Smooth muscle cell (in vitro differentiated cells): ENCODE results near the gene APBB2. TPM values are rescaled to one million over a fixed set of nuclear protein-coding genes. Genes with fewer than 3 reads are reported as not detected.

ENCODE experiments used
- DNase-seq: peaks from one replicate; lab custom pipeline; 2025; ENCODE audit not compliant: unreplicated experiment; lab: John Stamatoyannopoulos, UW
- H2AFZ ChIP-seq: fragments of 200-600 bp; sonication (generic); 2 replicates; pipeline ENCODE4 v1.6.0; 2016; ENCODE audit warnings: antibody characterized with exemption, low read depth, mild to moderate bottlenecking
- H3F3A ChIP-seq: fragments of 200-600 bp; sonication (generic); 2 replicates; pipeline ENCODE4 v1.6.0; 2017; ENCODE audit warnings: antibody characterized with exemption, low read depth
- H3K27ac ChIP-seq: fragments of 200-600 bp; sonication (generic); 2 replicates; pipeline ENCODE4 v1.5.1; 2016; ENCODE audit warnings: low read depth, mild to moderate bottlenecking
- H3K27me3 ChIP-seq: fragments of 200-600 bp; sonication (generic); 2 replicates; pipeline ENCODE4 v1.6.1; 2016; ENCODE audit warnings: low read depth, mild to moderate bottlenecking
- H3K36me3 ChIP-seq: fragments of 200-600 bp; sonication (generic); 2 replicates; pipeline ENCODE4 v1.5.1; 2016; ENCODE audit warnings: low read depth
- H3K4me1 ChIP-seq: fragments of 200-600 bp; sonication (generic); 2 replicates; pipeline ENCODE4 v1.5.1; 2016; ENCODE audit warnings: low read depth
- H3K4me2 ChIP-seq: fragments of 200-600 bp; sonication (generic); 2 replicates; pipeline ENCODE4 v1.6.0; 2016; ENCODE audit warnings: mild to moderate bottlenecking
- H3K4me3 ChIP-seq: fragments of 200-600 bp; sonication (generic); 2 replicates; pipeline ENCODE4 v1.5.1; 2016; ENCODE audit warnings: mild to moderate bottlenecking
- H3K79me2 ChIP-seq: fragments of 200-600 bp; sonication (generic); 2 replicates; pipeline ENCODE4 v1.6.0; 2016; ENCODE audit warnings: low read depth, mild to moderate bottlenecking
- H3K9ac ChIP-seq: fragments of 200-600 bp; sonication (generic); 2 replicates; pipeline ENCODE4 v1.6.0; 2016; ENCODE audit warnings: low read depth
- H3K9me3 ChIP-seq: fragments of 200-600 bp; sonication (generic); replicated peaks from 2 replicates; pipeline ENCODE4 v1.5.1; 2016; ENCODE audit warnings: low read depth
- H4K20me1 ChIP-seq: fragments of 200-600 bp; sonication (generic); 2 replicates; pipeline ENCODE4 v1.6.0; 2016; ENCODE audit warnings: low read depth
- WGBS: methylation state at CpG from one replicate; pipeline ENCODE4 v1.1.7; 2016; ENCODE audit warnings: low lambda C conversion rate; 5-methylcytosine and 5-hydroxymethylcytosine counted together
- polyA plus RNA-seq: library from polyadenylated mRNA; unstranded; fragments of >200 nt; fragmentation: Nextera tagmentation; extraction: Ambion mirVana; gene quantifications from 2 replicates; pipeline ENCODE4 v1.2.1, GENCODE V29; 2016
- total RNA-seq: library from RNA; depleted of rRNA; stranded (reverse); fragments of >200 nt; gene quantifications from 2 replicates; pipeline ENCODE4 v1.2.3, GENCODE V29; 2014
- TF ChIP-seq, protein P1 (sequence below): fragments of 200-600 bp; sonication (generic); IDR thresholded peaks from 2 replicates; pipeline ENCODE4 v1.5.1; 2017; ENCODE audit warnings: borderline replicate concordance, mild to moderate bottlenecking, antibody characterized with exemption; ENCODE audit not compliant: insufficient read depth, poor library complexity, severe bottlenecking

Gene APBB2
- total and polyA plus RNA-seq, 2 experiments from 2014 or later: 22.1 to 60.9 TPM

- no peaks in the 10 kb centered on the region for H4K20me1 ChIP-seq
- no peak overlapping the region for H3K4me3 ChIP-seq
- no peak overlapping the region for H3K4me2 ChIP-seq
- 77% methylated on average over 8 of the region's 8 CpGs for WGBS
- H3F3A ChIP-seq: no peaks in the 10 kb centered on the region
- peaks cover 7% of the 10 kb centered on the region for H3K36me3 ChIP-seq
- H3K9ac ChIP-seq: no peak overlapping the region
- no peak for DNase-seq
- TF ChIP-seq, protein P1, sequence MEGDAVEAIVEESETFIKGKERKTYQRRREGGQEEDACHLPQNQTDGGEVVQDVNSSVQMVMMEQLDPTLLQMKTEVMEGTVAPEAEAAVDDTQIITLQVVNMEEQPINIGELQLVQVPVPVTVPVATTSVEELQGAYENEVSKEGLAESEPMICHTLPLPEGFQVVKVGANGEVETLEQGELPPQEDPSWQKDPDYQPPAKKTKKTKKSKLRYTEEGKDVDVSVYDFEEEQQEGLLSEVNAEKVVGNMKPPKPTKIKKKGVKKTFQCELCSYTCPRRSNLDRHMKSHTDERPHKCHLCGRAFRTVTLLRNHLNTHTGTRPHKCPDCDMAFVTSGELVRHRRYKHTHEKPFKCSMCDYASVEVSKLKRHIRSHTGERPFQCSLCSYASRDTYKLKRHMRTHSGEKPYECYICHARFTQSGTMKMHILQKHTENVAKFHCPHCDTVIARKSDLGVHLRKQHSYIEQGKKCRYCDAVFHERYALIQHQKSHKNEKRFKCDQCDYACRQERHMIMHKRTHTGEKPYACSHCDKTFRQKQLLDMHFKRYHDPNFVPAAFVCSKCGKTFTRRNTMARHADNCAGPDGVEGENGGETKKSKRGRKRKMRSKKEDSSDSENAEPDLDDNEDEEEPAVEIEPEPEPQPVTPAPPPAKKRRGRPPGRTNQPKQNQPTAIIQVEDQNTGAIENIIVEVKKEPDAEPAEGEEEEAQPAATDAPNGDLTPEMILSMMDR: no peak
- no peaks in the 10 kb centered on the region for H3K4me1 ChIP-seq
- no peak overlapping the region for H2AFZ ChIP-seq
- H3K79me2 ChIP-seq: no peaks in the 10 kb centered on the region
- H3K9me3 ChIP-seq: no peaks in the 10 kb centered on the region
- no peak overlapping the region for H3K27ac ChIP-seq
- no peaks in the 10 kb centered on the region for H3K27me3 ChIP-seq
These were observed 402.0 kb downstream of the APBB2 start for GRCh38 chr4:40812386-40812785.

DNA sequence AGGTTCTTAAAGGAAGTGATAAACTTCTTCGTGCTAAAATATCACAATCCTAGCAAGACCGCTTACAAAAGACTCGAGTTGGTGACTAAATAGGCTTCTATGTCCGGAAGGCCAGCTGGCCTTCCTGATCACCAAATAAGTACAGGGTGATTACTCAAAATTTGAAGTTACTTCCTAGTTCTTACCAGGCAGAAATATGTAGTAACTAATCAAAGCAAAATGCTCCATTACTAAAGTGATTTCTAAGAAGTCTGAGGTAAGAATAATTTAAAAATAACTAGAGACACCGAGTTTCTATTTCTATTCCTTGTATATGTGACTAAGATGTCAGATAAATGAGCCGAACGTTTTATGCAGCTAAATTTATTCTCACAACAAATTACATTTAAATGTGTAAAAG is 402.4 kb downstream of the APBB2 start:
- Histone ChIP-seq H3K9ac (no peak overlapping the region), H3K27me3 (no peaks in the 10 kb centered on the region), H2AFZ (no peak overlapping the region), H3K36me3 (peaks cover 7% of the 10 kb centered on the region), H4K20me1 (no peaks in the 10 kb centered on the region), H3K9me3 (no peaks in the 10 kb centered on the region), H3K4me3 (no peak overlapping the region), H3K4me2 (no peak overlapping the region), H3K4me1 (no peaks in the 10 kb centered on the region), H3K79me2 (no peaks in the 10 kb centered on the region), H3K27ac (no peak overlapping the region), H3F3A (no peaks in the 10 kb centered on the region)
- 78% methylated on average over 7 of the region's 7 CpGs for WGBS
- TF ChIP-seq, protein P1: no peak
- no peak for DNase-seq

DNA sequence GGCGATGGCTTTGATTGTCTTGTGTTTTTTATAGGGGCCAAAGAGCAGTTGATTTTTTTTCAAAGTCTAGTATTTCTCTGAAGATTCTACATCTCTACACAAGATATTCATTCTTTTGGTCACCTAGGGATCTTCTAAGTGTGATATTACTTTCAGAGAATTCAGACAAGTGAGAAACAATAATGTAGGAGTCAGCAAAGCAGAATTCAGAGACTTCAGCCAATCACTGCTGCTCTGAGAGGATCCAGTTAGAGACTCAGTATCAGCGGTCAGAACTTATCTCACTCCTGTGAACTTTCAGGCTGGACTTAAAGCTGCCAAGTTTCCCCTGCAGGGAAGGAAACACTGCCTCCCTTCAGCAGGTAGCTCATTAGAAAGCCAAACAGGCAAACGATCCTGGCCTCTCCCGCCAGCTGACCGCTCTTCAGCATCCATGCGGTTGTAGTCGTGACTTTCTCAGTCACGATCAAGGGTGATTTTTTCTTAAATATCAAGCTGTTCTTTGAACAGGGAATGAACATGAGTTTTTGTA is 405.4 kb downstream of the APBB2 start:
- TF ChIP-seq, protein P1: no peak
- Histone ChIP-seq H3K27me3 (no peaks in the 10 kb centered on the region), H3K4me3 (no peak overlapping the region), H3K4me2 (no peak overlapping the region), H3K4me1 (no peaks in the 10 kb centered on the region), H4K20me1 (no peaks in the 10 kb centered on the region), H2AFZ (no peak overlapping the region), H3K27ac (no peak overlapping the region), H3F3A (no peaks in the 10 kb centered on the region), H3K9me3 (no peaks in the 10 kb centered on the region), H3K9ac (no peak overlapping the region), H3K36me3 (no peaks in the 10 kb centered on the region), H3K79me2 (no peaks in the 10 kb centered on the region)
- 89% methylated on average over 8 of the region's 8 CpGs for WGBS
- no peak for DNase-seq

- Histone ChIP-seq H3K27me3 (no peaks in the 10 kb centered on the region), H3K4me2 (no peak overlapping the region), H3K27ac (no peak overlapping the region), H3K9ac (no peak overlapping the region), H3K4me1 (no peaks in the 10 kb centered on the region), H3K79me2 (no peaks in the 10 kb centered on the region), H4K20me1 (no peaks in the 10 kb centered on the region), H2AFZ (no peak overlapping the region), H3K9me3 (no peaks in the 10 kb centered on the region), H3K4me3 (no peak overlapping the region), H3F3A (no peaks in the 10 kb centered on the region), H3K36me3 (no peaks in the 10 kb centered on the region)
- TF ChIP-seq, protein P1: no peak
- no peak for DNase-seq
- 96% methylated on average over 2 of the region's 2 CpGs for WGBS
These were observed 409.7 kb downstream of the APBB2 start for GRCh38 chr4:40804598-40804997.
